NT2/D1 (cell line): ENCODE data around the gene ENTREP3.
A peak's percentile ranks its signal among the peaks of the same experiment; 100 is the strongest.

Experiments used
- DNase-seq: peaks from one replicate; pipeline ENCODE4 v3.0.0-alpha.2; 2011; ENCODE audit warnings: low read depth, low spot score
- H3K27me3 ChIP-seq: 2 replicates; pipeline ENCODE4 v1.6.0; 2011; ENCODE audit warnings: mild to moderate bottlenecking; ENCODE audit not compliant: insufficient read length, insufficient read depth
- H3K36me3 ChIP-seq: 2 replicates; pipeline ENCODE4 v1.6.1; 2011; ENCODE audit warnings: mild to moderate bottlenecking, low read length, mixed read lengths; ENCODE audit not compliant: insufficient read depth, insufficient read length
- H3K4me1 ChIP-seq: 2 replicates; pipeline ENCODE4 v1.5.1; 2011; ENCODE audit not compliant: insufficient read depth, insufficient read length
- H3K4me3 ChIP-seq: 2 replicates; pipeline ENCODE4 v1.5.1; 2011; ENCODE audit warnings: low read depth; ENCODE audit not compliant: insufficient read length
- H3K9ac ChIP-seq: 2 replicates; pipeline ENCODE4 v1.6.0; 2011; ENCODE audit warnings: low read depth; ENCODE audit not compliant: insufficient read length
- H3K9me3 ChIP-seq: 2 replicates; pipeline ENCODE4 v1.5.1; 2011; ENCODE audit warnings: mild to moderate bottlenecking, low read length; ENCODE audit not compliant: insufficient read depth
- SUZ12 ChIP-seq: IDR thresholded peaks from 2 replicates; pipeline ENCODE4 v1.6.1; 2011; ENCODE audit not compliant: insufficient read length, insufficient read depth; ENCODE audit errors: extremely low read depth
- YY1 ChIP-seq: IDR thresholded peaks from 2 replicates; pipeline ENCODE4 v1.6.1; 2011; ENCODE audit not compliant: insufficient read length, insufficient read depth
- ZNF274 ChIP-seq: IDR thresholded peaks from 2 replicates; pipeline ENCODE4 v1.6.1; 2011; ENCODE audit warnings: mild to moderate bottlenecking, low read depth, low read length

Gene ENTREP3

DNA sequence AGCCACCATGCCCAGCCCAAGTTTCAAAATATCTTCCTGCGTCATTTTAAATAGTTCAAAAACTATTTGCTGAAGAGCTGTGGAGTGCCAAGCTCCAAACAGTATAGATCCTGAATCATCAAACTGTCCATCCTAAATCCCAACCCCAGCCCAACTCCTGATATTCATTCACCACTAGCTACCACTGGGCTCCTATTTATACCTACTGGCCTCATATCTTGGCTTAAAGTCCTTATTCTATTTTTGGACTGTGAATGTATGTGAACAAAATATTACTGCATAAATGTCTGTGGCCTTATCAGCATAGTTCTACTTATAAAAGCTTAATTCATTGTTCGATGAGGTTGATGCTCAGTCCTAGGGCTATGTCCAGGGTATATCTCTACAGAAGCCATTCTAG lies 12.1 kb upstream of the ENTREP3 start:
- H3K27me3 ChIP-seq: no peaks in the 10 kb centered on the region
- peaks cover 5% of the 10 kb centered on the region for H3K4me1 ChIP-seq
- no peak overlapping the region for H3K4me3 ChIP-seq
- peaks cover 96% of the 10 kb centered on the region for H3K36me3 ChIP-seq
- H3K9ac ChIP-seq: no peak overlapping the region
- TF ChIP-seq SUZ12: no peak
- TF ChIP-seq YY1: no peak
- no peak for TF ChIP-seq ZNF274
- no peaks in the 10 kb centered on the region for H3K9me3 ChIP-seq
- DNase-seq: no peak

DNA sequence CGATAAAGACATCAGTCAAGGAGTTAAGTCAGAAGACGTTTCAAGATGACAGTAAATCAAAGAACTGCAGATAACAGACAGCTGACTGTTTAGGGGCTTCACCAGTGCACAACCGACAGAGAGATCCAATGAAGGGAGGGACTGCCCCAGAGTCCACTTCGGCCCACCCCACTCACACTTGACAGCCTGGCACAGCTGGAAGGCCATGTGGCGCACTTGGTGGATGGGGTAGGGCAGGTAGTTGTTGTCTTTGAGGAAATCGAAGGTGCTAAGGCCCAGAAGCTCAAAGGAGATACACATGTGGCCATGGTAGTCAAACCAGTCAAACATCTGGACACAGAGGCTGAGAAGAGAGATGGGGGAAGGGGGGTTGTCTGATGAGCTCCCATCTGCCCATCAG lies 11.3 kb upstream of the ENTREP3 start:
- no peaks in the 10 kb centered on the region for H3K27me3 ChIP-seq
- no peak for TF ChIP-seq SUZ12
- TF ChIP-seq ZNF274: no peak
- no peak for TF ChIP-seq YY1
- no peak overlapping the region for H3K9ac ChIP-seq
- H3K36me3 ChIP-seq: peaks cover 90% of the 10 kb centered on the region
- H3K4me3 ChIP-seq: no peak overlapping the region
- peaks cover 4% of the 10 kb centered on the region for H3K4me1 ChIP-seq
- H3K9me3 ChIP-seq: no peaks in the 10 kb centered on the region
- DNase-seq: no peak

DNA sequence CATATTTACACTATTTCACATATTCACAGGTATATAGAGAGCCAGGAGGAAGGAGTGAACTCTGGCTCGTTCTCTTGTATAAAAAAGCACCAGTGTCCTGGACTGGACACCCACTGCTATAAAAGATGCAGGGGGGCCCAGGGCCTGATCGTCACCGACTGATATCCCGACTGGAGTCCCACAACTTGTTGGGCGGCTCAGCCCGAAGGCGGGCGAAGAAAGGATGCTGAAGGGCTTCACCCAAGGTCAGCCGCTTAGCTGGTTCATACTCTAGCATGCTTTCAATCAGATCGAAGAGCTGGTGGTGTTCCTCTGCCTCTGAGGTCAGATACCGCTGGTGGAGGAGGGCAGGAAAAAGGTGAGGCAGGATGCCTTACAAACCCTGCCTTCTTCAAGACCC lies 7.8 kb upstream of the ENTREP3 start:
- H3K9ac ChIP-seq: no peak overlapping the region

DNA sequence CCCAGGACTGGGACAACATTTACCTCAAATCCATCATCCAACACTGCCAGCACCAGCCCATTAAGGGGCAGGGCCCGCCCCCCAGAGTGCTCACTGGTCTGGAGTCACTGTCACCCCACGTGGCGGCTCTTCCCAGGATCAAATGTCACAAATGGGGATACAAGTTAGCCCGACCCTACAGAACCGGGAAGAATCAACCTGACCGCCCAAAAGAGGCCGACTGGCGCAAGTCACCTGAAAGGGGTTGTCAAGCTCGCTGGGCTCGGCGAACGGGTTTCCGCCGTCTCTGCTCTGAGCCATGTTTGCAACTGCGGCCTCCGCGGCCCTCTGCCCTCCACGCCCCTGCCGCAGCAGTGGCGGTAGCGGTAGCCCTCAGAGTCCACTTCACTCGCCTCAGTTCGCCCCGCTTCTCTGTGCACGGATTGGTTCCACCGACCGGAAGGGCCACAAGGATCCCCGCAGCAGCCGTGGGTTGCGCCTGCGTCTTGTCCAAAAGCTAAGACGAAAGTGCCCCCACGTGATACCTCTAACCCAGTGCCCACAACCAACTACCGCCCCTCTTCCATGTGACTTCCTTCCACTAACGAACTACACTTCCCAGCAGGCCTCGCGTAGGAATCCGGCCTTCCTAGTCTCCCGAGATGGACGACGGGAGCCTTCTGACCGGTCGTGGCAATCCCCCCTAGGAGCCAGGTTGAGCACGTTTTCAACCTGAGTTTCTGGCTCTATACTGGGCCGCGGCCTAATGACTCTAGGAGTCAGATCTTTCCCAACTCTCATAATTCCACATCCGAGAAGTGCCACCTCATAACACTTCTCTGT lies 6.8 kb upstream of the ENTREP3 start, which contains the start of gene SCAMP3:
SCAMP3 (minus strand) TSS at position 509 of the 822 bp plus-strand sequence; CDS start at position 300, 209 bp downstream.
- no peak for TF ChIP-seq ZNF274
- TF ChIP-seq YY1: peak; percentile 54
- peak; percentile 99 for DNase-seq
- Histone ChIP-seq H3K4me3 (peak within 1 kb of the TSS; percentile 93), H3K9ac (peak within 1 kb of the TSS; percentile 96), H3K36me3 (peaks cover 76% of the 10 kb centered on the region), H3K27me3 (no peaks in the 10 kb centered on the region), H3K9me3 (no peaks in the 10 kb centered on the region), H3K4me1 (peaks cover 5% of the 10 kb centered on the region)

More for the DNA sequence above, 7.8 kb upstream of the ENTREP3 start:
- no peaks in the 10 kb centered on the region for H3K27me3 ChIP-seq
- no peak overlapping the region for H3K4me3 ChIP-seq
- H3K9me3 ChIP-seq: no peaks in the 10 kb centered on the region
- no peak for DNase-seq
- H3K4me1 ChIP-seq: peaks cover 5% of the 10 kb centered on the region
- no peak for TF ChIP-seq YY1
- no peak for TF ChIP-seq ZNF274
- no peak for TF ChIP-seq SUZ12
- H3K36me3 ChIP-seq: peaks cover 79% of the 10 kb centered on the region

DNA sequence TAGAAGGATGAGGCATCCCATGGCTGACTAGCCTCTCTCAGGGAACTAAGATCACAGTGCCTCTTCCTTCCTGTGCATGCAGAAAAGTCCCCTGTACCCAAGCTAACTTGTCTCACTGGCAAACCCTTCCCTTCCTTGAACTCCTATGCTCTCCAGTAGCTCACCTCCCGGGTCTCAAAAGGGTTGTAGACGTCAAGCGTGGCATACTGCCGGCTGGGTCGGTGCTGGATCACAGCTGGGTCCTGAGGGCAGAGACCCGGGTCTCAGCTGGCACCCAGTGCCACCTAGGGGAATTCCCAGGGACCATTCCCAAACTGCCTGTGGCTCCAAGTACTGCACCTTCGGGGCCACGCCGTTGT lies 6.2 kb upstream of the ENTREP3 start:
- no peaks in the 10 kb centered on the region for H3K9me3 ChIP-seq
- H3K9ac ChIP-seq: peak overlapping the region; percentile 96
- peaks cover 76% of the 10 kb centered on the region for H3K36me3 ChIP-seq
- no peaks in the 10 kb centered on the region for H3K27me3 ChIP-seq
- peak overlapping the region; percentile 93 for H3K4me3 ChIP-seq
- peaks cover 7% of the 10 kb centered on the region for H3K4me1 ChIP-seq
- DNase-seq: no peak
- no peak for TF ChIP-seq YY1
- TF ChIP-seq ZNF274: no peak
- TF ChIP-seq SUZ12: no peak

DNA sequence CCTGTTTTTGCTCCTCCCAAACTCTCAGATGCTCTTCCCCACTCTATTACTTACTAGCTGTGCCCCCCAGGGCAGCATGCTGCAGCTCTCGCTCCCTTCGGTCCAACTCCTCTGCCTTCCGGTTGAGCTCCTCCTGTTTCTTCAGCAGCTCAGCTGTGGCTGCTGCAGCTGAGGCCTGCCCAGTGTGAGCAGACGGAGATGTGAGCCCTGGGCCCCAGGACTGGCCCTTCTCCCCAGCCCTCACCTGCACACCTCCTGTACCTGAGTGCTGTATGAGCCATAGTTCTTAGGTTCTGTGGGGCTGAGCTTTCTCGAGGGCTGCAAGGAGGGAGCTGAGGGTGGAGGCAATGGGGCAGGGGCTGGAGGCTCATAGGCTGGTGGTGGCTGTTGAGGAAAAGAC lies 5.0 kb upstream of the ENTREP3 start:
- Histone ChIP-seq H3K27me3 (no peaks in the 10 kb centered on the region), H3K9ac (peak overlapping the region; percentile 96), H3K4me3 (no peak overlapping the region), H3K4me1 (peaks cover 10% of the 10 kb centered on the region), H3K36me3 (peaks cover 74% of the 10 kb centered on the region), H3K9me3 (no peaks in the 10 kb centered on the region)
- DNase-seq: no peak
- no peak for TF ChIP-seq ZNF274
- TF ChIP-seq YY1: no peak
- TF ChIP-seq SUZ12: no peak

DNA sequence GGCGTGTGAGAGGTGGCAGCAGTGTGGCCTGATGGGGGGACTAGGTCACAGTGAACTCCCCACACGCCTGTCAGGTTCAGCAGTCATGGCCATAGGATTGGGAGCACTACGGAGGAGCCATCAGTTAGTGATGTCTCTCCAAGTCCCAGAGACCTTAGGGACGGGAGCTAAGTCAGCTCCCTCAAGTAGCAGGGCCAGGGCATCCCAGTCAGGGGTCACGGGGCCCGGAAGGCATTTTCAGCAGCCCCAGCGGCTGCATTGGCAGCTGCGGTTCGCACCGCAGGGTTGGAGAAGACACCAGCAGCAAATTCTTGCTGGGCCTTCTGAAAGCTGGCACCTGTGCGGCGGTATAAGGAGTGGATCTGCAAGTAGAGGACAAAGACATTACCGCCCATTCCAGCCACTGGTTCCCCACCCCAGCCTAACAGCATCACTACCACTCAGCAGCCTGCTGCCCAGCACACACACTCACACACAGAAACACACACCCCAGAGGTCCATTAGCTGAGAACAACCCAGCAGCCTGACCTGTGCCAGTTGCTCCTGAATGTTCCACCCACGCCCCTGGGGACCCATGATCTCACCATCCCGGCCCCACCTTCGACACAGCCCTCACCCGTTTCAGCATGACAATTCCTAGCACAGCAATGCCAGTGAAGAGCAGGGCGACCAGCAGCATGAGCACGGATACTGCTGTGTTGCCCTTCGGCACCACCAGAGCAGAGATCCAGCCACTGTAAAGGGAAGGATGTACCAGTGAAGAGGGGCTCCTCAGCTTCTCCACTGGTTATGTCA lies 972 bp upstream of the ENTREP3 start:
- no peak for DNase-seq
- peaks cover 48% of the 10 kb centered on the region for H3K36me3 ChIP-seq
- peaks cover 27% of the 10 kb centered on the region for H3K4me1 ChIP-seq
- H3K9me3 ChIP-seq: no peaks in the 10 kb centered on the region
- H3K27me3 ChIP-seq: no peaks in the 10 kb centered on the region
- H3K9ac ChIP-seq: peak overlapping the region; percentile 12
- peak overlapping the region; percentile 76 for H3K4me3 ChIP-seq
- TF ChIP-seq ZNF274 (no peak), SUZ12 (no peak), YY1 (no peak)
